NCI-H526 treated with DMSO at 0.1 percent for 48 hours (cell line): ENCODE data around the gene LRRC7.

Experiments used
- DNase-seq: peaks from one replicate; lab custom pipeline; 2025; lab: John Stamatoyannopoulos, UW

The LRRC7 gene

DNA sequence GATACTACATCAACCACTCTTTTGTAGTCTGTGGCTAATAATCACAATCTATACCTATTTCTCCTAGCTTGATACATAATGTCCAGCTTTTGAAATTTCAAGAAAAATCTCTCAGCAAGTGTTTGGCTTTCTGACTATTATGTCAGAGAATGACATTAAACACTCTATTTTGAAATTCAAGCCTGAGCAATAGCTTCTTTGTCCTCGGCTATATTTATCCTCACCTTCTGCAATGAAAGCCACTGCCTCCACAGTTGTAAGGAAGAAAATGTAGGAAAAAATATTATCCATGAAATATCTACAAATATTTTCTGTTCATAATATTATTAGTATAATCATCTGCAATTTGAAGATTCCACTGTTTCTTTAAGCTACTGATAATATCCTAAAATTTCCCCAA is 22.1 kb downstream of the LRRC7 start:
- DNase-seq, result no peak

DNA sequence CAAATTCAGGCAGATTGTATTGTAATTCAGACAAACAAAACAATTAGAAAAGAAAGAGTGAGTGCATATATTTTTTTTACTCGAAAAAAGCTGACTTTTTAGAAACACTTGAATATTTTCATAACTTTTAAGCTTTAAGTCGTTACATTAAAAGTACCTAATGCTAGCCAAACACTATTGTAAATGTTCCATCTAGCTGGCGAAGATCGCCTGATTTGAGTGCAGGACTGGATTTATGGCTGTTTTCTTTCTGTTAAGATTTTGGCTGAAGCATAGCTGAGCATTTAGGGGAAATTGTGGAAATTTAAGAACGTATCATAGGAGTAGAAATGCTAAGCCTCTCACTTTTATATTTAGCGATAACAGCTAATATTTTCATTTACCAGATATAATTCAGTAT is 24.6 kb downstream of the LRRC7 start:
- no peak for DNase-seq

DNA sequence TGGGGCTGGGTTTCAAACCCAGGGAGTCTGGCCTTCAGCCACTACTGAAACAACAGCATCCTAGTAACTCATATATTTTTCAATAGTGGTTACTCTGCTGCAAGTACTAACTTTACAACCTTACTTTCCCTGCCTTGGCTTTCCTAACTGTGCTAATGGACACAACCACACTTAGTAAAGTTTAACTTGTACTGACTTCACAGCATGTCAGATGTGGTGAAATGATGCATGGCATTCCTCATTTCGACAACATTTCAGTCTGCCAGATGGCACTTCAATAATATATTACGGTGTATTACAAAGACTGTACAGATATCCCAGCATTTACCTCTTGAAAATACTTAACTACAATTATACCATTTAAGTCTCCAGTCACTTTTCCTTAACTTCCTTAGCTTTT is 27.8 kb downstream of the LRRC7 start:
- no peak for DNase-seq

DNA sequence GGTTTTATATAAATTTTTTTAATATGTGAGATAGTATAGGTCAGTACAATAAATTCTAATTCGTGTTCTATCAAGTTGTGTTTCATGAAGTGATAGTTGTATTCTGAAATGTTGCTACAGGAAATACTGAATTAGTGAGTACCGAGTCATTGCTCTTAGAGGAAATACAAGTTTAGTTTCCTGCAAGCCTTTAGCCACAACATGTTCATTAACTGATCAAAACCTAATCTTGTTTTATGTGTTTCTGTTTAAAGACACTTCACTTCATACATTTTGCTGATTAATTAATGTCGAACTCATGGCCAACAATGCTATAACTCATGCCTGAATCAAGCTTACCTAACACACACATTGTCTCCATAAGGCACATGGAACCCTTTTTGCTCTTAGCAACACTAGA is 43.6 kb downstream of the LRRC7 start:
- no peak for DNase-seq

DNA sequence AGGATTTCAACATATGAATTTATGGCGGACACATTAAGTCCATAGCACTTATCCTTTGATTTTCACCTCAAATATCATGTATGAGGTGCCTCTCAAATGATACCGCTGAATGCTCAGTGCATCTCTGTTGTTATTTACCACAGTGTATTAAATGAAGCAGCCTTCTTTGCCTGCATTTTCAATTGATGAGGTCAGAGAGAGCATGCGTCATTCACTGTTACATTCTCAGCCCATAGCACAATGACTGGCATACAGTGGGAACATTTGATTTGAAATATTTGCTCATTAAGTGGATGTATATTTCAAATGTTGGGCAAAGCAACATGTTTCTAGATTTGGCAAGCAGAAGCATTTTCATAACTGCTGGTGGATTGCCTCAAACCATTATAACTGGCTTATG is 45.7 kb downstream of the LRRC7 start:
- no peak for DNase-seq

DNA sequence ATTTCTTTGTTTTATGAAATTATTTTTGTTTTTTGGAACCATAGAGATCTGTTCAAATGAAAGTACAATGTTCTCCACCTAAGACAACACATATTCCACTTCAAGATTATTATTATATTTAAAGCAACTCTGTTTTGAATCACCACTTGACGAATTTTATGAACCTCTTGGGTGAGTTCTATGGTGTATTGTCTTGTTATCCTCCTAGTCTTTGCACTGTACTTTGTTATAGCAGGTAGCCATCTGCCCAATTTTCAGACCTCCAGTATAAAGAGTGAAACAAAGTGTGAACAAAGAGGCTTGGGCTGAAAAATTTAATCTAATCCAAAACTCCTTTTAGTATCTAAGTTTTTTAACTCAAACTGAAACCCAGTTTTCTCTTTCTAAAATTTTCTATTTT is 71.0 kb downstream of the LRRC7 start:
- DNase-seq, result no peak

DNA sequence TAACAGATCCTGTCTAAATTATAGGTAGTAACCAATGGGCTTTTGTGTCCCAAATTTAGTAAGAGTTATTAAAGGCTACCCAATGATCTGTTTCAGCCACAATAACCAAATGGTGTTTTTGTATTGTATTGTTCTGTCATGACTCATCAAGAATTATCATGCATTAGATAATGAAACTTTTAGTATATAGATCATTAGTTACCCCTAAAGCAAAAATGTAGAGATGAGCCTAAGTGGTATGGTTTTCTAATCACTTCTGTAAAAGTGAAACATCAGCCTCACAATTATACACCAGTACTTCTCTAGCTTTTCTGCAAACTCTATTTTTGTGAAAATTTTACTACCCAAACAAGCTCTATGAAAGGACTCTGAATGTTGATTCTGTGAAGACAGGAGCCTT is 71.4 kb downstream of the LRRC7 start:
- no peak for DNase-seq

DNA sequence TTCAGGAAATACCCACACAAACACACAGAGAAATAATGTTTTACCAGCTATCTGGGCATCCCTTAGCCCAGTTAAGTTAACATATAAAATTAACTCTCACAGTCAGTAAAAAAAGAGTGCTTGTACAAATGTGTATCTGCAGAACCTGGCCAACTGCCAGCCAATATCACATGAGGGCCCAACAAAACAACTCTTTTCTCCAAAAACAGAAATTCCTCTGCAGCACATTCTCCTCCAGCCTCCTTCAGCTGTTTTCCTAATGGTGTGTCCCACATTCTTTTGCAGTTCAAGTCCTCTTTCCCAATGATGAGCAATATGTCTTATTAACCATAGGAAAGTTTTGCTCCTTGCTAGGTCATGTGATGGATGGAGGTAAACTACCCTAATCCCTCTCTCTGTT is 75.5 kb downstream of the LRRC7 start:
- DNase-seq, result no peak

DNA sequence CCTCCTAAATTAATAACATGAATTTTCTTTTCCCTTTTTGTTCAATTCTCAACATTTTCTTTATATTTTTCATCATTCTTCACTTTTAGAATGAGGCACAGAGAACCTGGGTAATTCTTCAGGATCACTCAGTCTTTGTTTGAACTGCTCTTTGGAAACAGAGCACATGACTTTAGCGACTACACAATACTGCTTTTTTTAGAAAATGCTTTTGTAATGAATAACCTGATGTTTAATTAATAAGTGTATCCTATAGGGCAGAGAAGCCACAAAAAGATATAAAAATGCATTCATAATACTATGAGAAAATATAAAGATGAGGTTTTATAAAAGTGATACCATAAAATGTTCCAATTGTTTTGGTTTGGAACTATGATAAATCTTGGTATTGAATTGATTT is 77.8 kb downstream of the LRRC7 start:
- DNase-seq, result no peak

DNA sequence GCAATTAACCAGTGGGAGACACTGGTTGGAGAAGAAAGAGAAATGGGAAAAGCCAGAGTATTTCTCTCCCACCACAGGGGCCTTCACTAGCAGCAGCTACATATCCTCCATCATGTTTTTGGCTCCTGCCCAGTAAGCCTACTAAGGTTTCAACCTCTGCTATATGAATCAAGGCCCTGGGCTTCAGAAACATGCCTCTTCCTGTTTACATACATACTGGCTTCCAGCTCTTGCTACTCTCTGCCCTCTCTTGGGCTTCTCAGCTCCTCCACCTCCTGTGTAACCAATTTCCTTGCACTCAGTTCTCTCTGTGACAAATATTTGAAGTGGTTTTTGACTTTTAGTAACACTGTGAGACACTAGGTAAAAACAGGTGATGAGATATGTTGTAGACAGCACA is 80.8 kb downstream of the LRRC7 start:
- no peak for DNase-seq

DNA sequence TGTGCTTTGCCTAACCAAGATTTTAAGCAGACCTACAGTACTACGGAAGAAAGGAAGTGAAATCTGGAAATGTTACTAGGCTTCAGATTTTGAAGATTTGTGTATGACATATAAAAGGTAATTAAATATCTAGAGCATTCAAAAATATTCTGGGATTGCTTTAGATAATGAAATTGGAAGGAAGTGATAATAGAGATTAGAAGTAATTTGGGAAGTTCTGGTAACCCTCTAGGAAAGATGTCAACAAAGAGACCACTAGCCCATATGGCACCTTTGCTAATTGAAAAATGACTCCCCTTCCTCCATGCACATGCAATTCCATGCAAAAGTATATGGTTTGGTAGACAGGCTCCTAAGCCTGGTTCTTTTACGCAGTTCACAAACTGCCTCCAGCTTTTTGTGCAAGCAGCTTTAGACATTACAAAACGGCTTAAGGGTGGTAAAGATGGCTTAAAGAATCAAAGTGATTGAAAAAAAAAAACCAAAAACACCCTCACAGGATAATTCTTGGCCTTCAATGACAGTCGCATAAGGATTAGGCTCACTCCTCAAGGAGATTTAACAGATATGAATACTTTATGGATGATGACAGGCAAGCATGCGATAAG is 81.8 kb downstream of the LRRC7 start:
- DNase-seq, result no peak

DNA sequence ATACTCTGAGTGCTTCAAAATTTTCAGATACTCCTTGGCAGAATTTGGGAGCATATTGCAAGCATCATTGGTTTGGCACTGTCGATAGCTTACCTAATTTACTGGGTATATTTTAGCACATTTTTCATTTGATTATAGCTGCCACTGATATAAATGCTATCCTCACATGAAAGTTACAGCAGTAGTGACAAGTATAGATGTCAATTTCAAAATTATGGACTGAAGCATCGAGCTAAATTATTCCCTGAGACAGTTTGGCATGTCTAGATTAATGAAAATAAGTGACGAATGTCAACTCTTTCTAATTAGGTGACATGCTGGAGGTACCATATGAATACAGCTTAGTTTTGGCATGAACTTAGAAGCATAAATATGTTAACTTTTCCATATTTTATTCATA is 83.1 kb downstream of the LRRC7 start:
- DNase-seq, result no peak

DNA sequence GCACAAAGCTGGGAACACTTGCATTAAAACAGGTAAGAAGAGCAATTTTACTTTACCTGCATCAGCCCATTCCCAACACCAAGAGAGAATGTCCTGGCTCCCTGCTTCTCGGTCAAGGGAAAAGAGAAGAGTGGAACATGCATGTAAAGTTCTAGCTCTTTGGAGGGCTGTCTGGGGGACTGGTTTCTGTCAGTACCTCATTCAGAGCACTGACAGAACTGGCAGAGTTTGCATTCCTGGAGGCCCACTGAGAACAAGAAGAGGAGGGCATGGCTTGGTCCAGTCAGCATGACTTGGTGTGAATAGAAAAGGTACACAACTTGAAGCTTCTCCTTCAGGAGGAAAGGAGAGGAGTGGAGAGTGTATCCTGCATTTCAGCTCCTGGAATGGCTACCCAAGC is 83.9 kb downstream of the LRRC7 start:
- DNase-seq, result no peak

DNA sequence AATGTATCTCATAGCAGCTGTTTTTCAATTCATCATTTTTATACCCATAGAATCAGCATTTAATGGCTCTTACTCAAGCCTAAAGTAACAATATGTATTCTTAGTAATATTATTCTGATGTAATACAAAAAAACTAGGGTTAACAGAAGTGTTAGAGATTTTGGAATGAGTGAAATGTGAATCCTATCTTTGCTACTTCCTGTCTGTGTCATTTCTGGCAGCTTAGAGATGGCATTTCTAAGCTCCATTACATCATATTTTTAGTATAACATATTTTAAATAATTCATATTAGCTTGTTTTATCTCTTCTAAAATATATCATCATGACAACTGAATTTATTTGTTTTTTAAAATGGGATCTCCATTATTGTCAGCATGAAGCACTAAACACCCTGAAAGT is 90.2 kb downstream of the LRRC7 start:
- DNase-seq, result no peak

DNA sequence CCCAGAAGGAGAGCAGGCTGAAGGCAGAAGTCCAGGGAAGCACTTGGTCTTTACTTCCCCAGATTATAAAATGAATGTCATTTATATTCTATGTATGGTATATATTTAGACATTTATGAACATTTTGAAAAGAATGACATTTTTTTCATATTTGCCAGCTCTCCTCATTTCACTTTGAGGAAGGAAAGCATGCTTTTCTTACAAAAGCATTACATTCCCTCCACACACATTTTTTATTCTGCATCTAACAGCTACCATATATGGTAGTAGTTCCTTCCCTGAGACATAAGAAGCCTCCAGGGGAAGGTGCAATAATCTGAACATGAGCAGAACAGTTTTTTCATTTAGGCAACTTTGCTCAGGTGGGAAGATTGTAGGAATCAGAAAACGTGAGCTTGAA is 94.0 kb downstream of the LRRC7 start:
- DNase-seq, result no peak

DNA sequence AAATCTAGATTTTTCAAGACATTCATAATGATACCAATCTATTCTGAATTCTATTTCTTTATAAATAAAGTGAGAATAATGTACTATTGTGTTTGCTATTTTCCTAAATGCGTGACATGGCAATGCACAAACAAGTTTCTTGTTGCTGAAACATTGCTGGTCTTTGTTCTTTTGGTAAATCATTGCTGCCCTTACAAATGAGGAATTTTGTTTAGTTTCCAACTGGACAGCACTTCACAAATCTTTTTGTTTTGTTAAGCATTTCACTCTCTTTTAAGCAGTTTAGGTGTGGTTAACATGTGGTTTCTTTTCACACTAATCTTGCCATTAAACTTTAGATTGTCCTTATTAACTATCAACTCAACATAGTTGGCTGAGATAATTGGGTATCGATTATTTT is 94.6 kb downstream of the LRRC7 start:
- no peak for DNase-seq

DNA sequence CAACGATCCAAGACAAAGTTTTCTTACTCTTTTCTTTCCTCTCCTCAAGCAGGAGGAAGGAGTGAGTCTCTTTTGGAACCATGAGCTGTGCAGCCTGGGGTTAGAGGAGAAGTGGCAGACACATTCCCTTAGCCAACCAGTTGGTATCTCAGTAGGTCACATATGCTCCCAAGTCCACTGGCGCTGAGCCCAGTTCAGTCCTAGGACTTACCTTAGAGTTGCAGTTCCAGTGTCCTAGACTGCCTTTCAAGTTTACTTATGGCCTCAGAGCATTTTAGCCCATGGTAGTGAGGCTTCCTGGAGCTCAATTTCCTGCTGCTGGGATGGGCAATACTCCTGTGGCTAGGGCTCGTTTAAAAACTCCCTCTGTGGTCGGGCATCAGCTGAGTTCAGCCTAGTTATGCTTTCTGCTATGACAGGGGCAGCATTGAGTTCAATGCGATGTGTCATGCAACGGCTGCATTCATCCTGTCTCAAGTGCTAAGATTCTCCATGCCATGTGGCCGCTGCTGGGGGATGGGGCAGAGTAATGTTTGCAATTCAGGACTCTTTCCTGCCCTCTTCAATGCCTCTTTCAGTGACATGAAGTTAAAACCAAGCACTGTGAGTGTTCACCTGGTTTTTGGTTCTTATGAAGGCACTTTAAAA is 103.8 kb downstream of the LRRC7 start:
- DNase-seq, result no peak

DNA sequence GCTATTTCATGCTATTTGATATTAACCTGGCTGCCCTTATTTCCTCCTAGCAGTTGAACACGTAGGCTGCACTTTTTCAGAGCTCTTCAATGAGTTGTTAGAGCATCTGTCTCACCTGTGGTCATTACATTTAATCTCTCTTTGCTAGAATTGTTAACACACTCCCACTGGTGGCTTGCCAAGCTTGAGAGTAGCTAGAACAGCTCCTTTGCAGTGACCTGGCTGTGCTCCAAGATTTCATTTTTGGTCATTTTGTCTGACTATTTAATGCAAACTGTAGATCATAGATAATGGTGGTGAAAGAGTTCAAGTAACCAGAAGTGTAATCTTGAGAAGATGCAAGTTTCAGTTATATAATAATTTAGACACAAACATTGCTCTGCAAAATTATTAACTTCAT is 105.6 kb downstream of the LRRC7 start:
- no peak for DNase-seq

DNA sequence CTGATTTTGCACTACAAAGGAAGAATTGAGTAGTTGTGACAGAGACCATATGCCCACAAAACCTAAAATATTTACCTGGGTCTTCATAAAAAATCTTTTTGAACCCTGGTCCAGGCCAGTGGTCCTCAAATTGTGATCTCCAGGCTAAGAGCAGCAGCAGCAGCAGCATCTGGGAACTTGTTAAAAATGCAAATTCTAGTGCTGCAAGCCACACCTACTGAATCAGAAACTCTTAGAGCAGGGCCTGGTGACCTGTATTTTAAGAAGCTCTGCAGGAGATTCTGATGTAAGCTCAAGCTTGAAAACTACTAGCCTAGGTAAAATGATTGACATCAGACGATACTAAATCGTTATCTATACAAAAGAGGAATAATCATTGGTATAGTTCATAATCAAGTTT is 112.2 kb downstream of the LRRC7 start:
- DNase-seq, result no peak

DNA sequence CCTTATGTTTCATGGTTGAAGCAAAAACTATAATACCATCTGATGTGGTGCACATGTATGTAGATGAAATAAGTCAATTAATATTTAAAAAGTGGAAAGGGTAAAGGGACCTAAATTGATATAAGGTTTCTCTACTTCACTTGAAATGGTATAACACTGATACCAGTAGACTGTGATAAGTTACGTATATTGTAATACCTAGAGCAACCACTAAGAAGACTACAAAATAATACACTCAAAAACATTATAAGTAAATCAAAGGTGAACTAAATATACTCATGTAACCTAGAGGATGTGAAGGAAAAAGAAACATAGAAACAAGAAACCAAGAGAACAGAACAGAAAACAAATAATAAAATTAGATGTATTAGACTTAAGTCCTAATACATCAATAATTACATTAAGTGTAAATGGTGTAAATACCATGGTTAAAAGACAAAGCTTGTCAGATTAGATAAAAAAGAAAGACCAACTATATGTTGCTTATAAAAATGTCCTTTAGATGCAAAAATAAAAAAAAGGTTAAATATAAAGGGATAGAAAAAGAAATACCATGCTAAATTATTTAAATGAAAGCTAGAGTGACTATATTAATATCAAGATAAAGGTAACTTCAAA is 118.8 kb downstream of the LRRC7 start:
- DNase-seq, result no peak

DNA sequence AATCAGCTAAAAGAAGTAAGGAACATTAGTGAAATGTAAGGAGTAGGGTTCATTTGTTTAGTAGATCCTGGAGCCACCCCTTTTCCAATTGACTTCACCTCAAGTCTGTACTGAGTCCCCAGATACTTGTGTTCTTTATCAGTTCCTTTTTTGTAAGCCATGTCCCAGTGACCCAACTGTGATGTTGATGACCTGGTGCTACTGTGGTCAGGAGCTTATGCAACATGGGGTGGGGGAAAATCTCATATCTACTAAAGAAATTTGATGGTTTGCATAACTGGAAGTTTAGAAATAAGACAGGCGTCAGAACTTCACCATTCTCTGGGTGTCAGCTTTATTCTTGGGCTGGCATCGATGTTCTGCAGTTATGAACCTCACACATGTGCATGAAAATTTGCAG is 120.5 kb downstream of the LRRC7 start:
- DNase-seq, result no peak

DNA sequence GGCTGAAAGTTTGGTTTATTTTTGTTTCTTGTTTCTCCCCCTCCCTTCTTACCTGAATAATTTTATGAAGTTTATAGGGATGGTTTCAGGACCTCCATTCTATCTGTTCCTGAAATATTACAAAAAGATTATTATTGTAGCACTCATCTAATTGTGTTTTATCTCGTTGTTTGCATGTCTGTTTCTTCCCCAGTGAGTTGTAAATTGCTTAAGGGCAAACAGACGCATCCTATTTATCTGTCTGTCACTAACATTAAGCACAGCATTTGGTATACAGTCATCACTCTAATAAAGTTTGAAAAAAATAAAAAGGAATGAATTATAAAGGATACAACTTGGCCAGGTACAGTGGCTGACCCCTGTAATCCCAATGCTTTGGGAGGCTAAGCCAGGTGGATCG is 123.5 kb downstream of the LRRC7 start:
- DNase-seq, result no peak

DNA sequence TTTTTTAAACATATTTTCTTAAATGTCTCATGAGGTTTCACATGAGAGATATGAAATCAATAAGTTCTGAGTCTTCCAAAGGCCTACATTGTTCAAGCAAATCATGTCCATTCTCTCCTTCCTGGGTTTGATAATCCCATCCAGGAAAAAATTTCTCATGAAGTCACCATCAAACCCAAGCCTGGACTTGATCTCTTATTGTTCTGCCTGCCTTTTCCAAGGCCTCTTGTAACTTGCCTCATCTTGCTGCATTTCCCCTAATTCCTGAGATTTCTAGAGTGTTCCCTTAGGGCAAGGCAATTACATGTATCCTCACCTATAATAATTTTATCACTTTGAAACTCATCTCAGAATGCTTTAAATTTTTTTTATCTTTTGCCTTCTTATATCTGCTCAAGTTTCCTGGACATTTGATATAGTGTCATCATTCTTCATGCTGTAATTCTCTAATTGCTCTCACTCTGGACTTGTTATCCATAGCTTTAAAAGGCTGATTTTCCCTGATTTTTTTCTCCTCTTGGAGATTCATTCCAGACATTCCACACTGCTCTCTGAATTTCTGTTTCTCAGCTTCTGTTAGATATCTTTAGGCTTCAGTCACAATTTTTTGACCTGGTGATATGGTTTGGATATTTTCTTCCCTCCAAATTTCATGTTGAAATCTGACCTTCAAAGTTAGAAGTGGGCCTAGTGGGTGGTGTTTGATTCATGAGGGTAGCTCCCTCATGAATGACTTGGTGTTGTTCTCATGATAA is 126.4 kb downstream of the LRRC7 start:
- DNase-seq, result no peak
